Stimulated activated CD4-positive, alpha-beta T cell treated with anti-CD3 and anti-CD28 coated beads, Interleukin-15, amount 100 ng/mL, for 48 hours (primary cell): ENCODE measurements around the gene PPBP.

Experiments
- DNase-seq, 2 donors: peaks; one replicate each; pipeline ENCODE4 v3.0.0-alpha.2; 2020; ENCODE audit warnings: low read depth in 2 of 2

PPBP gene

GRCh38 chr4:73948291-73948690, 39.7 kb downstream of the PPBP start:
- no peak for DNase-seq

GRCh38 chr4:73947239-73947985, 40.6 kb downstream of the PPBP start:
- DNase-seq: no peak

GRCh38 chr4:73945674-73946449, 42.1 kb downstream of the PPBP start:
- no peak for DNase-seq

DNA sequence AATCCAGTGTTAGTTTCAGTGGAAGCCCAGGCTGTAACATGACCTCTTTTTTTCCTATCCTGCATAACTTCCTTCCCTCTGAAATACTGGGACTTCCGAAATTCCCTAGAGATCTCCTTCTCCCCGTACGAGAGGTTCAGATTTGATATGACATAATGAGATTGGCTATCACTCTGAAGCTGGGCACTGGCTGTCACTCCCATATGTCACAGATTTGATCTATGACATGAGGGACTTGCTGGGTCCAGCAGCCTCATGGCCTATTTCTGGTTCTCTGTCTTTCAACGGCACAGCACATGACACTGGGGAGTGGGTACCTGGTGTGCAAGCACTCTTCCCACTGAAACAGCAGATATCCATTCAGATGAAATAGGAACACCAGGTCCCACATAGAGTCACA, 42.9 kb downstream of the PPBP start:
- no peak for DNase-seq

- DNase-seq: no peak
Measured at GRCh38 chr4:73944061-73944875, 43.7 kb downstream of the PPBP start.

GRCh38 chr4:73943555-73943954, 44.4 kb downstream of the PPBP start:
- no peak for DNase-seq

- DNase-seq: no peak
Measured at GRCh38 chr4:73936969-73937368, 51.0 kb downstream of the PPBP start.
